Neural cell (in vitro differentiated cells): Measurements from ENCODE around the gene CGB8.

Experiments used
- EZH2 ChIP-seq: fragments of 200-600, 300-800 bp; shearing (Covaris generic), sonication (generic); IDR thresholded peaks from 2 replicates; pipeline ENCODE4 v1.6.1; 2014; ENCODE audit warnings: antibody characterized with exemption, low read length, borderline replicate concordance, mild to moderate bottlenecking; ENCODE audit not compliant: insufficient read depth, poor library complexity, severe bottlenecking
- RAD21 ChIP-seq: fragments of 450-650 bp; conservative IDR thresholded peaks from 2 replicates; pipeline ENCODE4 v1.6.1; 2014; ENCODE audit warnings: antibody characterized with exemption, mild to moderate bottlenecking, moderate library complexity
- SMC3 ChIP-seq: fragments of 450-650 bp; conservative IDR thresholded peaks from 2 replicates; pipeline ENCODE4 v1.6.1; 2014; ENCODE audit warnings: antibody characterized with exemption, mild to moderate bottlenecking, moderate library complexity; ENCODE audit not compliant: poor library complexity
- TAF1 ChIP-seq: IDR thresholded peaks from 2 replicates; pipeline ENCODE4 v1.6.1; 2012; ENCODE audit warnings: low read depth
- TF ChIP-seq, protein P1 (sequence below): fragments of 450-650 bp; IDR thresholded peaks from 2 replicates; pipeline ENCODE4 v1.5.1; 2014; ENCODE audit warnings: antibody characterized with exemption, mild to moderate bottlenecking, moderate library complexity; ENCODE audit not compliant: poor library complexity, severe bottlenecking
- TF ChIP-seq, protein P2 (sequence below): IDR thresholded peaks from 2 replicates; pipeline ENCODE4 v1.6.1; 2012; ENCODE audit warnings: borderline replicate concordance

DNA sequence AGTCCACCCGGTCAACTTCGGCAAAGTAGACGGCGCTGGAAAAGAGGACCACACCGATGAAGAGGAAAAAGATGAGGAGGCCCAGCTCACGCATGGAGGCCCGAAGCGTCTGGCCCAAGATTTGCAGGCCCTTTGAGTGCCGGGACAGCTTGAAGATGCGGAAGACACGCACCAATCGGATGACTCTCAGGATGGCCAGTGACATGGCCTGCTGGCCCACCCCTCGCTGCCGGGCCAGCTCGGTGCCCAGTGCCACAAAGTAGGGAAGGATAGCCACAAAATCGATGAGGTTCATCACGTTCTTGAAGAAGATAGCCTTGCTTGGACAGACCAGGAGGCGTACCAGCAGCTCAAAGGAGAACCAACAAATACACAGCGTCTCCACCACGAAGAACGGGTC lies 21.5 kb upstream of the CGB8 start:
- TF ChIP-seq, protein P1, sequence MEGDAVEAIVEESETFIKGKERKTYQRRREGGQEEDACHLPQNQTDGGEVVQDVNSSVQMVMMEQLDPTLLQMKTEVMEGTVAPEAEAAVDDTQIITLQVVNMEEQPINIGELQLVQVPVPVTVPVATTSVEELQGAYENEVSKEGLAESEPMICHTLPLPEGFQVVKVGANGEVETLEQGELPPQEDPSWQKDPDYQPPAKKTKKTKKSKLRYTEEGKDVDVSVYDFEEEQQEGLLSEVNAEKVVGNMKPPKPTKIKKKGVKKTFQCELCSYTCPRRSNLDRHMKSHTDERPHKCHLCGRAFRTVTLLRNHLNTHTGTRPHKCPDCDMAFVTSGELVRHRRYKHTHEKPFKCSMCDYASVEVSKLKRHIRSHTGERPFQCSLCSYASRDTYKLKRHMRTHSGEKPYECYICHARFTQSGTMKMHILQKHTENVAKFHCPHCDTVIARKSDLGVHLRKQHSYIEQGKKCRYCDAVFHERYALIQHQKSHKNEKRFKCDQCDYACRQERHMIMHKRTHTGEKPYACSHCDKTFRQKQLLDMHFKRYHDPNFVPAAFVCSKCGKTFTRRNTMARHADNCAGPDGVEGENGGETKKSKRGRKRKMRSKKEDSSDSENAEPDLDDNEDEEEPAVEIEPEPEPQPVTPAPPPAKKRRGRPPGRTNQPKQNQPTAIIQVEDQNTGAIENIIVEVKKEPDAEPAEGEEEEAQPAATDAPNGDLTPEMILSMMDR = no peak
- TF ChIP-seq SMC3 (no peak), RAD21 (no peak), EZH2 (no peak), TAF1 (no peak)
- TF ChIP-seq, protein P2, sequence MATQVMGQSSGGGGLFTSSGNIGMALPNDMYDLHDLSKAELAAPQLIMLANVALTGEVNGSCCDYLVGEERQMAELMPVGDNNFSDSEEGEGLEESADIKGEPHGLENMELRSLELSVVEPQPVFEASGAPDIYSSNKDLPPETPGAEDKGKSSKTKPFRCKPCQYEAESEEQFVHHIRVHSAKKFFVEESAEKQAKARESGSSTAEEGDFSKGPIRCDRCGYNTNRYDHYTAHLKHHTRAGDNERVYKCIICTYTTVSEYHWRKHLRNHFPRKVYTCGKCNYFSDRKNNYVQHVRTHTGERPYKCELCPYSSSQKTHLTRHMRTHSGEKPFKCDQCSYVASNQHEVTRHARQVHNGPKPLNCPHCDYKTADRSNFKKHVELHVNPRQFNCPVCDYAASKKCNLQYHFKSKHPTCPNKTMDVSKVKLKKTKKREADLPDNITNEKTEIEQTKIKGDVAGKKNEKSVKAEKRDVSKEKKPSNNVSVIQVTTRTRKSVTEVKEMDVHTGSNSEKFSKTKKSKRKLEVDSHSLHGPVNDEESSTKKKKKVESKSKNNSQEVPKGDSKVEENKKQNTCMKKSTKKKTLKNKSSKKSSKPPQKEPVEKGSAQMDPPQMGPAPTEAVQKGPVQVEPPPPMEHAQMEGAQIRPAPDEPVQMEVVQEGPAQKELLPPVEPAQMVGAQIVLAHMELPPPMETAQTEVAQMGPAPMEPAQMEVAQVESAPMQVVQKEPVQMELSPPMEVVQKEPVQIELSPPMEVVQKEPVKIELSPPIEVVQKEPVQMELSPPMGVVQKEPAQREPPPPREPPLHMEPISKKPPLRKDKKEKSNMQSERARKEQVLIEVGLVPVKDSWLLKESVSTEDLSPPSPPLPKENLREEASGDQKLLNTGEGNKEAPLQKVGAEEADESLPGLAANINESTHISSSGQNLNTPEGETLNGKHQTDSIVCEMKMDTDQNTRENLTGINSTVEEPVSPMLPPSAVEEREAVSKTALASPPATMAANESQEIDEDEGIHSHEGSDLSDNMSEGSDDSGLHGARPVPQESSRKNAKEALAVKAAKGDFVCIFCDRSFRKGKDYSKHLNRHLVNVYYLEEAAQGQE = no peak
